Measurements from ENCODE around the gene SGPP2. TPM values are rescaled to one million over a fixed set of nuclear protein-coding genes. Genes with fewer than 3 reads are reported as not detected.

The SGPP2 gene
- total and polyA plus RNA-seq, 10 donors, result 0.13 to 3.1 (median 1.9) TPM

- 75 to 92% (median 88%) methylated on average over 4 of the region's 4 CpGs for WGBS, 5 donors
- no peaks in the 10 kb centered on the region for H3K4me1 ChIP-seq
- no peak for TF ChIP-seq POLR2A (IDR thresholded peaks at IDR 0.05)
- H3K9me3 ChIP-seq, result no peaks in the 10 kb centered on the region
- H3K36me3 ChIP-seq, result peaks cover 0 to 81% (median 22%) of the 10 kb centered on the region in 6 donors
- no peak overlapping the region for H3K4me3 ChIP-seq
- H3K27ac ChIP-seq, result no peak overlapping the region
- no peak for DNase-seq
- intact Hi-C loops (cut with DNase I; ENCODE audit: low total_unique reads), result loop anchor here (5.0 kb wide), 1 partner anchor 252 kb away; no protein-coding TSS in a partner anchor
- H3K27me3 ChIP-seq (replicated peaks in 1 of 7), result no peaks in the 10 kb centered on the region
Measured at GRCh38 chr2:222568865-222569264, 144.5 kb downstream of the SGPP2 start.

DNA sequence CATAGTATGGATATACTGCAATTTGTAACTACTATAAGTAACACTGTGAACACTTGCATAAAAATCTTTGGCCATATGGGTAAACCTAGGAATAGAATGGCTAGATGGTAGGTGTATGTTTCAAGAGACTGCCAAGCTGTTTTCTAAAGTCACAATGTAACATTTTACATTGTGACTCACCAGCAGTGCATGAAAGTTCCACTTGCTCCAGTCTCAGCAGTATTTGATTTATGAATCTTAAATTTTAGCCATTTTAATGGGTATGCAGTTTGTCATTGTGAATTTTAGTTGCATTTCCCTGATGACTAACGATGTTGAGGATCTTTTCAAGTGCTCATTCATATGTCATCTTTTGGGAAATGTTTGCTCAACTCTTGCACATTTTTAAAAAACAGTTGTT lies 145.5 kb downstream of the SGPP2 start:
- no peak for TF ChIP-seq POLR2AphosphoS5 (IDR thresholded peaks at IDR 0.05)
- TF ChIP-seq, protein P1, sequence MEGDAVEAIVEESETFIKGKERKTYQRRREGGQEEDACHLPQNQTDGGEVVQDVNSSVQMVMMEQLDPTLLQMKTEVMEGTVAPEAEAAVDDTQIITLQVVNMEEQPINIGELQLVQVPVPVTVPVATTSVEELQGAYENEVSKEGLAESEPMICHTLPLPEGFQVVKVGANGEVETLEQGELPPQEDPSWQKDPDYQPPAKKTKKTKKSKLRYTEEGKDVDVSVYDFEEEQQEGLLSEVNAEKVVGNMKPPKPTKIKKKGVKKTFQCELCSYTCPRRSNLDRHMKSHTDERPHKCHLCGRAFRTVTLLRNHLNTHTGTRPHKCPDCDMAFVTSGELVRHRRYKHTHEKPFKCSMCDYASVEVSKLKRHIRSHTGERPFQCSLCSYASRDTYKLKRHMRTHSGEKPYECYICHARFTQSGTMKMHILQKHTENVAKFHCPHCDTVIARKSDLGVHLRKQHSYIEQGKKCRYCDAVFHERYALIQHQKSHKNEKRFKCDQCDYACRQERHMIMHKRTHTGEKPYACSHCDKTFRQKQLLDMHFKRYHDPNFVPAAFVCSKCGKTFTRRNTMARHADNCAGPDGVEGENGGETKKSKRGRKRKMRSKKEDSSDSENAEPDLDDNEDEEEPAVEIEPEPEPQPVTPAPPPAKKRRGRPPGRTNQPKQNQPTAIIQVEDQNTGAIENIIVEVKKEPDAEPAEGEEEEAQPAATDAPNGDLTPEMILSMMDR (IDR thresholded peaks at IDR 0.05 in 8 of 11, conservative IDR thresholded peaks at IDR 0.05 in 3 of 11), result no peak
- no peak for TF ChIP-seq POLR2A (IDR thresholded peaks at IDR 0.05)
- 79 to 86% (median 84%) methylated on average over 1 of the region's 1 CpG for WGBS, 5 donors
- no peak for DNase-seq
- no peak overlapping the region for H3K4me3 ChIP-seq
- H3K4me1 ChIP-seq, result no peaks in the 10 kb centered on the region
- peaks cover 0 to 87% (median 22%) of the 10 kb centered on the region in 6 donors for H3K36me3 ChIP-seq
- intact Hi-C loops (cut with DNase I; ENCODE audit: low total_unique reads), result loop anchor here (5.0 kb wide), 1 partner anchor 253 kb away; no protein-coding TSS in a partner anchor
- H3K9me3 ChIP-seq, result no peaks in the 10 kb centered on the region
- no peaks in the 10 kb centered on the region for H3K27me3 ChIP-seq (replicated peaks in 1 of 7)
- H3K27ac ChIP-seq, result no peak overlapping the region

DNA sequence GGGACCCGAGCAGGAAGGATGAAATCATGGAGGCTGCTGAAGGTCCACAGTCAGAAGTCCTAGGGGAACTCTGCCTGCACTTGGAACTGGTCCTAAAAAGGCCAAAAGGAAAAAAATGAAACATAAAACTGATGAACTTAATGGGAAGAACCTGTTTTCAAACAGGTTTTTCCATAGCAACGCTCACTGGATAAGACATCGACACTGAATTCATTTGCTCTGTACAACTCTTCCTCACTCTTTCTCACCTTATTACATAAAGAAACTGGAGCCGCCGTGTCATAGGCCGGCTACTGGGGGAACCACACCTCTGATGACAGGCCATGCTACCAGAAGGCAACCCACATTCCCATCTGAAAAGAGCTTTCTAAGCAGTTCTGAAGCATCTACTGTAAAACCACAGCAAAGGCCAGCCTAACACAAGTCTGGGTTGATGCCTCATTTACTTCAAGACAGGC lies 147.9 kb downstream of the SGPP2 start:
- Histone ChIP-seq H3K27me3 (replicated peaks in 1 of 7) (no peaks in the 10 kb centered on the region), H3K27ac (no peak overlapping the region), H3K36me3 (peaks cover 0 to 80% (median 19%) of the 10 kb centered on the region in 6 donors), H3K4me3 (no peak overlapping the region), H3K9me3 (no peaks in the 10 kb centered on the region), H3K4me1 (no peaks in the 10 kb centered on the region)
- TF ChIP-seq, protein P1 (IDR thresholded peaks at IDR 0.05 in 8 of 11, conservative IDR thresholded peaks at IDR 0.05 in 3 of 11), result no peak
- no peak for TF ChIP-seq POLR2A (IDR thresholded peaks at IDR 0.05)
- no peak for TF ChIP-seq POLR2AphosphoS5 (IDR thresholded peaks at IDR 0.05)
- WGBS, 5 donors, result 88 to 91% (median 90%) methylated on average over 6 of the region's 6 CpGs
- intact Hi-C loops (cut with DNase I; ENCODE audit: low total_unique reads), result no loop called here
- no peak for DNase-seq

- intact Hi-C loops (cut with DNase I; ENCODE audit: low total_unique reads), result no loop called here
- Histone ChIP-seq H3K4me1 (no peaks in the 10 kb centered on the region), H3K27ac (no peak overlapping the region), H3K36me3 (peaks cover 0 to 77% (median 19%) of the 10 kb centered on the region in 6 donors), H3K4me3 (no peak overlapping the region), H3K27me3 (replicated peaks in 1 of 7) (no peaks in the 10 kb centered on the region), H3K9me3 (no peaks in the 10 kb centered on the region)
- 67 to 83% (median 79%) methylated on average over 1 of the region's 1 CpG for WGBS, 5 donors
- DNase-seq, result no peak
- TF ChIP-seq, protein P1 (IDR thresholded peaks at IDR 0.05 in 8 of 11, conservative IDR thresholded peaks at IDR 0.05 in 3 of 11), result no peak
- TF ChIP-seq POLR2A (IDR thresholded peaks at IDR 0.05) (no peak), POLR2AphosphoS5 (IDR thresholded peaks at IDR 0.05) (no peak)
Measured at GRCh38 chr2:222572751-222573174, 148.4 kb downstream of the SGPP2 start.
